Activated CD4-positive, CD25-positive, alpha-beta regulatory T cell (primary cell): Measurements from ENCODE around the gene CCM2.
"Not testable (repeated sequence)": the region's sequence is repeated elsewhere in the genome, so short reads cannot be mapped to it uniquely, and the experiment has no call there.

Source experiments
- DNase-seq, 4 experiments: peaks; one replicate each; lab custom pipeline; 2025; lab: John Stamatoyannopoulos, UW

The CCM2 gene

DNA sequence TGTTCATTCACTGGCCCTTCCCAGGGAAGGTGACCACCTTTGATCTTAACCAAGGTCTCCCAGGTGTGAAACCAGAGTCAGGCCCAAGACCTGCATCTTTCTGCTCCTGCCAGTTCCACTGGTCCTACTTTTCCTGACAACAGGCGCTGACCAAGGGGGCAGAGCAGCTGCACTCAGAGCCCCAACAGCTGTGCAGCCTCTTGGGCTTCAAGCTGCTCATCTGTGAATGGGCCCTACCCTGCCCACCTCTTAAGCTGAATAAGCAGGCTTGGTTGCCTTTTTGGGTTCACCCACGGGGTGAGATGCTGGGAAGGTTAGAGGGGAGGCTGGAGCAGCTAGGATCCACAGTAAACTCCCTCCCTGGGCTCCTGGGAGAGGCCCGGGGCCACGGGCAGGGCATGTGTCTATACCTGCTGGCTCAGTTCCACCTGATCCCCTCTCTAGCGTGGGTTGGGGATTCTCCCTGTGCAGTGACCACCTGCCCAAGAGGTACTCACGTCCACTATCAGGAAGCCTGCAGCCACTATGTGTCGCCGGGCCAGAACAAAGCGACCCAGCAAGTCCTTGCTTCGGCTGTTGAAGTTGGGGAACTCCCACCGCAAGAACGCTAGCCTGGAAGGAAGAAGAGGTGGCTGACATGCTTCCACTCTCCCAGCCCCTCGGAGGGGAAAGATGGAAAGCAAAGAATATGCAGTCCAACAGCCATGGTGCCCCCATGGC is 100.9 kb downstream of the CCM2 start:
- DNase-seq, result no peak

DNA sequence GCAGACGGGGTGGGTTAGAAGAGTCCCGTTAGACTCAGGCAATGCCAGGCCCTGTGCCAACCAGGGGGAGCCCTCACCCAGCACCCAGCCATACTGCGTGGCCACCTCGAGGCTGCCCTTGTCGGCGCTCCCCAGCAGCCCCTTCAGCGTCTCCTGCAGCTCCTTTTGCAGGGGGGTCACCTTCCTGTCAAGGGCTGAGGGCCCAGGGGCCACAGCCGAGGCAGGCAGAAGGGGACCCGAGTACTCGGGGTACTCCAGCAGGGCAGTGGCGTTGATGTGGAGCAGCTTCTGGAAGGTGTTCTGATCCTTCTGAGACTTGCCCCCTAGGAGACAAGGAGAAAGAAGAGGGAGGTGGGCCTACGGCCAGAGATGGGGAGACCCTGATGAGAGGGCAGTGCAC is 101.7 kb downstream of the CCM2 start:
- DNase-seq, result no peak

GRCh38 chr7:45102785-45103712 is 103.0 kb downstream of the CCM2 start:
- DNase-seq, result no peak

GRCh38 chr7:45103958-45104843 is 104.2 kb downstream of the CCM2 start:
- DNase-seq, result no peak

- DNase-seq, result no peak
Measured at GRCh38 chr7:45104844-45105587, 105.0 kb downstream of the CCM2 start.

- DNase-seq, result no peak
Measured at GRCh38 chr7:45105588-45106188, 105.7 kb downstream of the CCM2 start.

DNA sequence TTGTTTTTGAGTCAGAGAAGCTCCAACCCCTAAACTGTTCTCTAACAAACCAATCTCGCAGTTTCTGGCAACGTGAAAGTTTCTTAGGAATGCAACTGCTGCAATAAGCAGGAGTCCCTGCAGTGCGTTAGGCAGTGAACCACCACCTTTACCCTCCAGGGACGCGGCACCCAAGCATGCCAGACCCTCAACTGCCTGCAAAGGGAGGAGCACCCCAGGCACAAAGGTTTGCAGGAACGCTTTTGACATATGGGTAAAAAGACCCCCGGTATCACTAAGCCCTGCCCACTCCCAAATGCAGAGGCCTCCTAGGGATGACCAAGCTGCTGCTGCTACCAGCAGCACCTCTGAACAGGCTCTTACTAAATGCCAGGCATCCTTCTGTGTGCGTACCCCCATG is 106.8 kb downstream of the CCM2 start:
- DNase-seq, result no peak

- no peak for DNase-seq
Measured at GRCh38 chr7:45107356-45107755, 107.4 kb downstream of the CCM2 start.

DNA sequence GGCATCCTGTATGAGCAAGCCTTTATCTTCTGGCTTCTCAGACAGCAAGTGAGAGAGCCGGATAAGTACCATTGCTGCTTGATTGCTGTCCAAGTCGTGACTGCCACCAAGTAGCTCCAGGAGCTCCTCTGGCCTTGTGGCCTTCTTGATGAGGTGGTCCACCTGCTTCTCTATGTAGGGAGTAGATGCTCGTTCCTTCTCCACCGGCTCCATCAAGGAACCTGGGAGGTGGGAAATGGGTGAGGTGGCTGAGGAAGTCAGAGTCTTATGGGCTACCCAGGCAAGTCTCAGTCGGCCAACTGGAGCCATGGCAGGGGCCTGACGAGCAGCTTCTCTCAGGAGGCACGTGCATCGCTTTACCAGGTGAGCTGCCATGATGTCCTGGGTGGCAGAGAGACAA is 108.9 kb downstream of the CCM2 start:
- no peak for DNase-seq

DNA sequence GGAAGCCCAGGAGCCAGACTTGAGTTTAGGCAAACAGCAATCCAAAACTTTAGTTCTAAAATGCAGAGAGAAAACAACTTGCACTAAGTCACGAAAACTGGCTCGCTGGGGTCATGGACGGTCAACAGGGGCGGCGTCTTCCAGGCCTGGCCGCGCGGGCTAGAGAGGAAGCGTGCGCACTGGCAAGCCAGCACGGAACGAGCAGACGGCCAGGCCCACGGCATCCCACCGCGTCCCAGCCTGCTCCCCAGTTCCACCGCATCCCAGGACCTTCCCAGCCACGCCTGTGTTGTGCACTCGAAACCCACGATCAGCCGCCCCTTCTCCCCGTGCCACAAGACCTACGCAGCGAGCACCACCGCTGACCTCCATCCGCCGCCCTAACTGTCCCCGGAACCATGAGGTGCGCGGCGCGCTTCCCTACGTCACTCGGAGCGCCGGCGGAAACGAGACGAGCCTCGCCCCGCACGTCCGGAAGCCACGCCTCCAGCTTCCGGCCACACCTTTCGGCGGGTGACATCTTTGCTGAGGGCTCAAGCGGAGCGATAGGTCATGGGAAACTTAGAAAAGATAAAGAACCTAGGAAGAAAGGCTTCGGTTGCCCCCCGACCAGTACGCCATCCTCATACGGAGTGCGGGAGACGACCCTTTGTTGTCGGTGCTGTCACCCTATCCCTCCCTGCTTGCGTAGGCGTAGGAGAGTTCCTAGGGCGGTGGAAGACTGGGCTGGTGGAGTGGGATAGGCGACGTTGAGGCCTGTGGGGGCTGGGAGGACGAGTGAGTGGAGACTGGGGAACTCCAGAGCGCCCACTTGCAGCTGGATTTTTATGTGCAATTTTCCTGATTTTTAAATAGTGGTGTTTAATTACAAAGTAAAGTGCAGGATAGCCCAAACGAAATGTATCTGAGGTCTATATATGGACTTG is 111.6 kb downstream of the CCM2 start, which contains the start of gene TBRG4:
Gene TBRG4 (minus strand): TSS at position 400 of the 926 bp plus-strand sequence. CDS start 2,460 bp downstream, outside the sequence.
- peak; percentile 84 to 89 (median 87) for DNase-seq

DNA sequence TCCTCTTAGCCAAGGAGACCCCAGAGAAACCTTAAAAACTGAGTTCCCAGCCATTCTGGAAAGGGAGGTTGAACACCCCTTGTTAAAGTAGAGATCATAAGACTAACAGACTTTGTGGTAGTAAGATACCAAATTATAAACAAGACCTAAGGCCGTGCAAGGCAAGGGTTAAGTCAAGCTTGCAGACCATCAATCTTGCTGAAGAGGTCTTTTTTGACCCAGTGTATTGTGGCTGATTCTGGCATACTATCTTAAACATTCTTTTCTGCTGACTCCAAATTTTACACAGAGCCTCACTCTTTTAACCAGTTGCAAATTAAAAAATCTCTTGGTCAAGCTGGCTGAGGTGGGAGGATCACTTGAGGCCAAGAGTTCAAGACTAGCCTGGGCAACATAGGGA is 112.6 kb downstream of the CCM2 start:
- DNase-seq, result no peak

GRCh38 chr7:45114257-45114656 is 114.3 kb downstream of the CCM2 start:
- not testable (repeated sequence) for DNase-seq

GRCh38 chr7:45114926-45115325 is 114.9 kb downstream of the CCM2 start:
- no peak for DNase-seq

DNA sequence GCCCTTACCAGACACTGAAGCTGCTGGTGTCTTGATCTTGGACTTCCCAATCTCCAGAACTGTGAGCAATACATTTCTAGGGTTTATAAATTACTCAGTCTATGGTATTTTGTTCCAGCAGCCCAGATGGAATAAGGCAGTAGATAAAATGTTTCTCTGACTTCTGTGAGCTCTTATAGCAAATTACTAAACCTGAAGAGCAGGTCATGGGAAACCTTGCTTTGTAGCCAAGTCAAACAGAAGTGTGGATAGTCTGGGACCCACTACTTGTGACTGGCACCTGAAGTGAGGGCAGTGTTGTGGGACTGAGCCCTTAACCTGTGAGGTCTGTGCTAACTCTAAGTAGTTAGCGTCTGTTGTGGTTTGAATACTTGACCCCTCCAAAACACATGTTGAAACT is 116.0 kb downstream of the CCM2 start:
- DNase-seq, result no peak

DNA sequence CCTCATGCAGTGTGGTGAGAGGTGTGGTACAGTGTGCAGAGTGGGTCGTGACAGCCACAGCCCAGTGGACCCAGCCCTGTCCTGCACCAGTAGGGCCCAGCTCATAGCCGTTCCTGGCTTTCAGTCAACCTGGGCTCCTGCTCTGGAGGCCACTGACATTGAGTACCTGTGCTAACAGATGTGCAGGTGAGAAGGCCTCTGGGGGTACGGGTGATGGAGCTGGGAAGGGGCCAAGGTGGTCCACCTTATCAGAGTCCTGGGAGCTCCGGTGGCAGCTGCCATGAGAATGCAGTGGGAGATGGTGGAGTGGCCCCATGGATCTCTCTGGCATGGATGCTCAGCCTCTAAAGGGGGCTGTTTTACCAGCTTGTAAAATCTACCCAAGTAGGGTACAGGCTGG is 117.6 kb downstream of the CCM2 start:
- DNase-seq, result no peak

- DNase-seq, result no peak
Measured at GRCh38 chr7:45118292-45118691, 118.3 kb downstream of the CCM2 start.

GRCh38 chr7:45118889-45119331 is 118.9 kb downstream of the CCM2 start:
- no peak for DNase-seq

DNA sequence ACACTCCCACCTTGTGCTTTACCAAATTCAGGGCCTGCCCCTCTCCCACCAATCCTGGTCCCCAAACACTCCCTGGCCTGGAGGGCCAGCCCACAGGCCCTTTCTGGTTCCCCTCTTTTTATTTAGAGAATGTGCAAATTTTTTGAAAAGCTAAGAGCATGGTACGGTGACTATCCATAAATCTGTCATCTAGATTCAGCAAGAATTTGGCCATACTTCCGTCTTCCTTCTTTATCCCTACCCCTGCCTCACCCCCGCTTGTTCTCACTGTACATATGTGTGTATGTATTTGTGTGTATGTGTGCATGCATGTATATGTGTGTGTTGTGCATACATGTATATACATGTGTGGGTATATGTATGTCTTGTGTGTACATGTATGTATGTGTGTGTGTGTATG is 119.5 kb downstream of the CCM2 start:
- DNase-seq, result no peak

- no peak for DNase-seq
Measured at GRCh38 chr7:45122975-45123860, 123.2 kb downstream of the CCM2 start.
